GM19397 (cell line): ENCODE measurements around the gene TPTE2.
"Not testable (repeated sequence)": the region's sequence is repeated elsewhere in the genome, so short reads cannot be mapped to it uniquely, and the experiment has no call there.

Experiments used
- ATAC-seq: cut with Tn5 transposase; IDR thresholded peaks from one replicate; pipeline ENCODE4 v1.9.1; 2021; ENCODE audit warnings: mild to moderate bottlenecking, moderate library complexity; ENCODE audit not compliant: unreplicated experiment

TPTE2 gene

DNA sequence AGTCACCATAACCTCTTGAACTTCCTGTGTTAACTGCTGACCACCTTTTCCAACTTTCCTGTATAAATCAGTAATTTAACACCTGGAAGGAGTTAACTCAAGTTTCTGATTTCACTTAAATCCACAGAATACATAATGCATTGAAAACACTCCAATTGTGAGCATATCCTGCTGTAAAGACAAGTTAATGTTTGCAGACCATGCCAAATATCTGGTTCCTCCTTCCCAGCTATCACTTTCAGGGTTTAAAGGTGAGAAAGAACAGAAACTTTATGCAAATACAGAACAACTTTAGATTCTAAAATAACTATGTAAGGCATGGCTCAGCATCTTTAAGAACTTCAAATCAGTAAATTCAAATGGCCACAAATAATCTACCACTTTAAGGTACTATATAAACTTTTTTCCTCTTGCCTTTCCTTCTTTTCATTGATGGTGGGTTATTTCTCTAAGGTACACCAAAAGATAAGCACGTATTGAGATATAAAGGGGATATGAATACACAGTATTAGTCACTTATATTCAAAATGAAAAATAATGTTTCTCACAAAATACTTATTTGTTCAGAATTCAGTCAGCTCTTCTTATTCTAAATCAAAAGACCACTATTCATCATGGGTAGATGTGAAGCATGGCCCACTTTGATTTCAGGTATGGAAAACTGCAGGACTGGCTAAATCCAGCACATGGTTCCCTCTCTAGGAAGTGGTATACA, 6.6 kb upstream of the TPTE2 start:
- peak; percentile 65 for ATAC-seq

DNA sequence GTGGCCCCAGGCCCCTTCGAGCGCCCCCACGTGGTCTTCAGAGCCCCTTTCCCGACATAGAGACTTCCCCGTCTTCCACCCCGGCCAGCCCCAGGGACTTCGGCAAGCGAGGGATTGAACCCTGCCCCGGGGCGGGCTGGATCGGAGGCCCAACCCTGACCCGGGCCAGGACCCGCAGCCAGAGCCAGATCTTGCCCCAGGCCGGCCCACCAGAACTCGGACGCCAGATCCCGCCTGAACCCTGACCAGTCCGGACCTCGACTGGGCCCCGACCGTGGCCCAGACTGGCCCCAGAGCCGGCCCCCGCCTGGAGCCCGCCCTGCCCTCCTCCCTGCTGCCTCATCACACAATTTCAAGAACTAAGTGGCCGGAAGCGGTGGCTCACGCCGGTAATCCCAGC, 253 bp upstream of the TPTE2 start:
- no peak for ATAC-seq

DNA sequence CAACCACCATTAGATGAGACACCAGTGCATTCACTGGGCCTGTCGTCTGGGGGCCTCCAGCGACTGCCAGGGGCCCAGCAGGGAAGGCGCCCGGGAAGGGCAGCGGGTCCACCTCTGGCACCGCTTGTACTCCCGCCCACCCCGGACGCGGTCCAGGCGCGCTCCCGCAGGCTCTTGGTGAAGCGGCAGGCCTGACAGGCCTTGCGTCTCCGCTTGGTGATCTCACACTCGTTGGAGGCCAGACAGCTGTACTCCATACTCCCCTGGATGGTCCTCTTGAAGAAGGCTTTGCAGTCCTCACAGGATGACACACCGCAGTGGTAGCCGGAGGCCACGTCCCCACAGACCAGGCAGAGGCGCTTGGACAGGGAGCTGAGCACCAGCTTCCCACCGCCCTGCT, 660 bp downstream of the TPTE2 start:
- not testable (repeated sequence) for ATAC-seq

DNA sequence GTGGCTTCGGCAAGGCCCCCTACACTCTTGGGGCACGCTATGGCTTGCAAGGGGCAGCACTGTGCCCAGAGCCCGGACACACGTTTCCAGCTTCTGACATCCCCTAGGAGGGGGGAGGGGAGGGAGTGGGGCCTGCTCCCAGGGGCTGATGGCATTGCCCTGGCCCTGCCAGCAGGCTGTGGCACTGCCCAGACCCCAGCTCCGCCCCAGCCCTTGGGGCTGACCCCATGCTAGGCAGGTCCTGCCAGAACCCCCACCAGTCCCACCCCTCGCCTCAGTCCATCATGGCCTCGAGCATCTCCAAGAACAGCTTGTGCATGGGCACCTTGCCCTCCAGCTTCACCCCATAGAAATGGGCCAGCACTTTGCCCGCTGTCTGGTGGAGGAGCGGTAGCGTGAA, 1.6 kb downstream of the TPTE2 start:
- not testable (repeated sequence) for ATAC-seq

DNA sequence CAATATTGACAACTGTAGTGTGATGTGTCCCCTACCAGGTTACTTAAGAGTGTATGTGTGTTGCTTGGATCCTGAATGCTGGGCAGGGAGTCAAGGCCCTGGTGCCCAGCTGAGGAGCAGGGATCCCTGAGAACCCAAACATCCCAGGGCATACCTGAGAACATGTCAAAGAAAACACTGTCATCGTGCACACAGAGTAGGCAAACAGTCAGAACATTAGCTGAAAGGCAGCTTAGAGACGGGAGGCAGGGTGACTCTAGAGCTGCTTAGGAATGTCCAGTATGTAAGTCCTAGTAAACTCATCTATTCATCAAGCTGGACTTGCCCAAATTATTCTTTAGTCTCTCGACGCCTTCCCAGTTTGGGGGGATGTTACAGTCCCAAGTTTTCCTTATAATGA, 4.0 kb downstream of the TPTE2 start:
- ATAC-seq = not testable (repeated sequence)

DNA sequence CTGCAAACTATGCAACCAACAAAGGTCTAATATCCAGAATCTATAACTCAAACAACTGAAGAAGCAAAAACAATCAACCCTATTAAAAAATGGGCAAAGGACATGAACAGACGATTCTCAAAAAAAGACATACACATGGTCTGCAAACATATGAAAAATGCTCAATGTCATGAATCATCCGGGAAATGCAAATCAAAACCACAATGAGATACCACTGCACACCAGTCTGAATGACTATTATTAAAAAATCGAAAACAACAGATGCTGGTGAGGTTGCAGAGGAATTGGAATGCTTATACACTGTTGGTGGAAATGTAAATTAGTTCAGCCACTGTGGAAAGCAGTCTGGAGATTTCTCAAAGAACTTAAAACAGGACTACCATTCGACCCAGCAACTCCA, 12.1 kb downstream of the TPTE2 start:
- not testable (repeated sequence) for ATAC-seq

DNA sequence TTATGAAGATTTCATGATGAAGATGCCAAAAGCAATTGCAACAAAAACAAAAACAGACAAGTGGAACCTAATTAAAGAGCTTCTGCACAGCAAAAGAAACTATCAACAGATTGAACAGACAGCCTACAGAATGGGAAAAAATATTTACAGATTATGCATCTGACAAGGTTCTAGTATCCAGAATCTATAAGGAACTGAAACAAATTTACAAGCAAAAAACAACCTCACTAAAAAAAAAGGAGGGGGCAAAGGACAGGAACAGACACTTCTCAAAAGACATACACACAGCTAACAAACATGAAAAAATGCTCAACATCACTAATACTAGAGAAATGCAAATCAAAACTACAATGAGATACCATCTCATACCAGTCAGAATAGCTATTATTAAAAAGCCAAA, 35.7 kb downstream of the TPTE2 start:
- ATAC-seq = peak; percentile 56

DNA sequence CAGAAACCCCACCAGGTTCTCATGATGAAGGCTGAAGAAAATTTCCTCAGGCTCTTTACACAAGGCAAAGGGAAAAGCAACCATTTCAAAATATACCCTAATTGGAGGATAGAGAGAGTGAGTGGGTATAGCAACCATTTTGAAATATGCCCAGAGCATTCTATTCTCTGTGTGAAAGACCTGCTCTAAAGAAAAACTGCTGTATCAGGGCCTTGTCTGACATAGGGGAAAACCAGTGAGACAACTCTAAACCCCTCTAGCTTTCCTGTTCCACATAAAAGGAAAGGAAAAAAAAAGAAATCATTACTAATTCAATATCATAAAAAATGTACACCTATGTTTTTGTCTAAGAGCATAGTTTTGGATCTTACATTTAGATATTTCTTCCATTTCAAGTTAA, 42.3 kb downstream of the TPTE2 start:
- no peak for ATAC-seq

DNA sequence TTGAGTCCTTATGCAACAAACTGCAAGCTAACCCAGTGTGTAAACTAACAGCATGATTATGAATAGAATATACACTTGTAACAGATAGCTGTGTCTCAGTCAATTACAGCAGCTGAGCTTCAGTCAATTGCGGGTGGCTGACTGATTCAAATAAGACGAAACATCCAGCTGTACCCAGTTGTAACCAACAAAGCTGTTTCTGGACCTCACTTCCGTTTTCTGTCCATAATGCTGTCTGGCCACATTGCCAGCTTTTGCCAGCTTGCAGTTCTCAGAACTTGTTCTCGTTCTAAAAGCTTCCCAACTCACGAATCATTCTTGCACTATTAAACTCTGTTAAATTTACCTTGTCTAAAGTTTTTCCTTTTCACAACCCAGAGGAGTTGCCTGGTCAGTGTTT, 53.7 kb downstream of the TPTE2 start:
- ATAC-seq = not testable (repeated sequence)

DNA sequence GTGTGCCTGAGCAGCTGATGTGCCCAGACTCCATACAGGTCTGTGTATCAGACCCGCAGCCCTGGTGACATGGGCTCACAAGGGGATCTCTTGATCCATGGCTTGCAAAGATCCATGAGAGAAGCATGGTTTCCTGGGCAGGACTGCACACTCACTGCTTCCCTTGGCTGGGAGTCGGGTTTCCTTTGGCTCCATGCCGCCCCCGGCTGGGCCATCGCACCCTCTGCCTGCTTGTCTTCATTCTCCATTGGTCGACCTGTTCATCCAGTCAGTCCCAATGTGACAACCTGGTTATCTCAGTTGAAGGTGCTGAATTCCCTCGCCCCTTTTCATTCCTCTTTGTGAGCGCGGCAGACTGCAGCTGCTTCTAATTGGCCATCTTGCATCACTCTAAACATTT, 101.2 kb downstream of the TPTE2 start:
- not testable (repeated sequence) for ATAC-seq

DNA sequence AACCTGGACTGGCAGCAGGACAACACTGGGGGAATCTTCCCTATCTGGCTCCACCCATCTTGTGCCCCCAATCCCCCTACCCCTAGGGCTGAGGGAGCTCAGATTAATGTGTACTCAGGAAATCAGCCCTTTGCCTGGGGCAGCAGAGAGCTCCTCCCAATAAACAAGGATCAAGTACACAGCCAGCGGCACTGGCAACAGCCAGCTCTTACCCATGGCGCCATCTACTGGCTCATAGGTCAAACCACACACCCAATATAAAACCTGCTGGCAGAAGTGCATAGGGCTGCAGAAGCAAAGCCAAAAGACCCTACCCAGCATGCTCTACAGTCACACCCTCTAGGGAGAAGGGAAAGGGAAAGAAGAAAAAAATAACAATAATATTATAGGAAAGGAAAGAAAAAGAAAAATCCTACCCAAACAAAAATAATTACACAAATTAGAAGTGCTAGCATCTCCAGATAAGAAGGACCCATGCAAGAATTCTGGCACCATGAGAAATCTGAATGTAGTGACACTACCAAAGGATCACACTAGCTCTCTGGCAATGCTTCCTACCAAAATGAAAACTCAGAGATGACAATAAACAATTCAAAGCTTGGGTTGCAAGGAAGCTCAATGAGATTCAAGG, 122.2 kb downstream of the TPTE2 start:
- not testable (repeated sequence) for ATAC-seq

DNA sequence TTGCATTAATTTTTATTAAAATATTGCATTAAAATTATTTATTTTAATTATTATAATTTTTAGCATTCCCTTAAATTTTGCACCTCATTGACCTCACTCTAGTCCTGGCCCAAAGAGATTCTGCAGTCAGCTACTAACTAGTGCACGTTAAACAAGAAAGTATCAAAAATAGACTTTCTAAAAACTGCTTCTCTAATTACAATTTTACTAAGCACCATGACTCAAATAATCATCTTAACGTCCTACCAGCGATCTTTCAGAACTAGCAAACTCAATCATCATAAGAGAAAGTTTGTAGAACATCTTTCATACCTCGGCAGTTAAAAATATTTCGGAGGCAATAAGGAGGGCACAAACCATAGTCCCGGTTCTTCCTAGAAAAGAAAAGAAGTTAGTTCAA, 123.6 kb downstream of the TPTE2 start:
- not testable (repeated sequence) for ATAC-seq

DNA sequence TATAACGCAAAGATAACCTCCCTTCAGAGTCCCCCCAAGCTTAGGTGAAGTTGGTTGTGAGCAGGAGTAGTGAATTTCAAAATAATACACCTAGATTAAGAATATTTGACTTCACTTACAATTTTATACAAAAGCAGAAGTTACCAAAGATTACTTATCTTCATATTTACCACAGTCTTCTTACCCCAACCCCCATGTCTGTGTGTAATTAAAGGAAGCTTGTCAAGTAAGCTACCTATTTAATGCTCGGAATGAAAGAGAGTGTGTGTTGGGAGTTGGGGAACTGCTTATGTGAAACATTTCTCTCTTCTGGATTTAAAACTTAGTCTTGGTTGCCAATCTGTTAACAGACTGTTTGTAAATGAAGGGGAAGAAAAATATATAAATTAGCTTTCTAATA, 139.1 kb downstream of the TPTE2 start:
- ATAC-seq = not testable (repeated sequence)

DNA sequence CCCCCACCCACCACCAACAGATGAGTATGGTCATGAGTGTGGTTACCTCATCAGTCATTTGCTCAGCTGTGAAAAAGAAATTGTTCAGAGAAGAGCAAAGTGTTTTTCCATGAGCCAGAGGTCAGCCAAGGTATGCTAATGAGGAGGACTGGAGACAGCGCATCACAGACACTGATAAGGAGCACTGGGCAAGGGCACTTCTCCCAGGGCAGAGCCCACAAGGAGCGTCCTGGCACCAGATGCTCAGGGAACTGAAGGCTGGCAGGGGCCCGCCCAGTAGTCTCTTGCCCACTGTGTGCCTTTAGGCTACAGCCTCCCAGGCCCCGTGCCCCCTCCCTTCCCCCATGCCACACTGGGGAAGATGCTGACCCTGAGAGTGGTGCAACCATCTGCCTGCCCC, 148.8 kb downstream of the TPTE2 start:
- not testable (repeated sequence) for ATAC-seq

DNA sequence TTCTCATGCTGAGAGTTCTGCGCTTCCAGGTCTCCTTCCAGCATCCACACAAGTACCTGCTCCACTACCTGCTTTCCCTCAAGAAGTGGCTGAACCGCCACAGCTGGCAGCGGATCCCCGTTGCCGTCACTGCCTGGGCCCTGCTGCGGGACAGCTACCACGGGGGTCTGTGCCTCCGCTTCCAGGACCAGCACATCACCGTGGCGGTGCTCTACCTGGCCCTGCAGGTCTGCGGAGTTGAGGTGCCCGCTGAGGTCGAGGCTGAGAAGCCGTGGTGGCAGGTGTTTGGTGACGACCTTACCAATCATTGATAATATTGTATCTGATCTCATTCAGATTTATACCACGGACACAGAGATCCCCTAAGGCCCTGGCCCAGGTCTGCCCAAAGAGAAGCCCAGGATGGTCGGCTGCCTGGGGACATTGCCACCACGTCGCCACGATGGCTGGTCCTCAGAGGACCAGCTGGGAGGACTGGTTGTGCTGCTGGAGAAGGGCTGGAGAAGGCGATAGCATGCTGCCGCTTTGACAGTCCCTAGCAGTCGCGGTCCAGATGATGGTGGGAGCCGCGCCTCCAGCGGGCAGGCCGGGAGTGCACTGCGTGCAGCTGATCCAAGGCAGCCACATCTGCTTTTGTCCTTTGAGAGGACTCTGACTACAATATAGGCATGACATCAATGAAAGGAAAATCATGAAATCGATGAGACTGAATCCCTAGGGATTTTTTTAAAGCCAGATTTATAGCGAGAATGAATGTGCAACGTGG, 178.4 kb downstream of the TPTE2 start:
- ATAC-seq = not testable (repeated sequence)

DNA sequence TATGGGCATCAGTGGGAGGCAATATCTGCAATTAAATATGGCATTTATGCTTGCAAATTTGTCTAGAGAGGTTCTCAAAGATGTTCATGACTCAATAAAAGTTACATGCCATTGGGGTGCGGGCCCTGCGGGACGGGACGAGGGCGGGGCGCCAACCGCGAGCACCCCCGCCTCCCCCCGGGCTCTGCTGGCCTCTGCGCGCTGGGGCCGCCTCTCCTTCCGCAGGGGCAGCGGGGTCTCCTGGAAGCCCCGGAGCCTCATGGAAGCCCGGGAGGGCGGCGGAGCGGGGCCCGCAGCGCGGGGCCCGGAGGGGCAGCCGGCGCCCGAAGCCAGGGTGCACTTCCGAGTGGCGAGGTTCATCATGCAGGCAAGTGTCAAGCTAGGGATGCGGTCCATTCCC, 179.2 kb downstream of the TPTE2 start:
- no peak for ATAC-seq
